ENCODE data around the gene ZPLD1. TPM values are rescaled to one million over a fixed set of nuclear protein-coding genes. Genes with fewer than 3 reads are reported as not detected.

ZPLD1 gene
- total and polyA plus RNA-seq, 7 donors = 0.09 to 0.36 (median 0.27) TPM; not detected in 4

GRCh38 chr3:102505542-102505941, 70.7 kb downstream of the ZPLD1 start:
- Histone ChIP-seq H3K27me3 (no peaks in the 10 kb centered on the region), H3K9me3 (no peaks in the 10 kb centered on the region), H3K4me1 (no peaks in the 10 kb centered on the region), H3K36me3 (no peaks in the 10 kb centered on the region), H3K4me3 (no peak overlapping the region), H3K27ac (no peak overlapping the region)
- WGBS, 2 donors = 55 to 70% methylated on average over 2 of the region's 2 CpGs
- no peak for DNase-seq
- intact Hi-C loops (cut with DNase I) = no loop called here
- TF ChIP-seq POLR2A (IDR thresholded peaks at IDR 0.05) = no peak
- TF ChIP-seq CTCF (IDR thresholded peaks at IDR 0.05) = no peak
- TF ChIP-seq POLR2AphosphoS5 (IDR thresholded peaks at IDR 0.05) = no peak
- no peak for TF ChIP-seq EP300 (IDR thresholded peaks at IDR 0.05)

GRCh38 chr3:102510663-102511062, 75.8 kb downstream of the ZPLD1 start:
- Histone ChIP-seq H3K27ac (no peak overlapping the region), H3K4me1 (no peaks in the 10 kb centered on the region), H3K4me3 (no peak overlapping the region), H3K9me3 (no peaks in the 10 kb centered on the region), H3K36me3 (no peaks in the 10 kb centered on the region), H3K27me3 (no peaks in the 10 kb centered on the region)
- intact Hi-C loops (cut with DNase I) = no loop called here
- WGBS, 2 donors = 75 to 77% methylated on average over 3 of the region's 3 CpGs
- TF ChIP-seq EP300 (IDR thresholded peaks at IDR 0.05) = no peak
- no peak for TF ChIP-seq POLR2A (IDR thresholded peaks at IDR 0.05)
- TF ChIP-seq POLR2AphosphoS5 (IDR thresholded peaks at IDR 0.05) = no peak
- TF ChIP-seq CTCF (IDR thresholded peaks at IDR 0.05) = no peak
- DNase-seq = no peak

GRCh38 chr3:102511168-102511567, 76.4 kb downstream of the ZPLD1 start:
- Histone ChIP-seq H3K4me3 (no peak overlapping the region), H3K27me3 (no peaks in the 10 kb centered on the region), H3K4me1 (no peaks in the 10 kb centered on the region), H3K36me3 (no peaks in the 10 kb centered on the region), H3K27ac (no peak overlapping the region), H3K9me3 (no peaks in the 10 kb centered on the region)
- TF ChIP-seq CTCF (IDR thresholded peaks at IDR 0.05) (no peak), POLR2AphosphoS5 (IDR thresholded peaks at IDR 0.05) (no peak)
- intact Hi-C loops (cut with DNase I) = no loop called here
- WGBS, 2 donors = 58 to 82% methylated on average over 1 of the region's 1 CpG
- no peak for DNase-seq

- no peak for DNase-seq
- WGBS, 2 donors = 76 to 86% methylated on average over 4 of the region's 4 CpGs
- H3K4me3 ChIP-seq = no peak overlapping the region
- H3K27me3 ChIP-seq = no peaks in the 10 kb centered on the region
- H3K27ac ChIP-seq = no peak overlapping the region
- intact Hi-C loops (cut with DNase I) = no loop called here
- H3K9me3 ChIP-seq = no peaks in the 10 kb centered on the region
- no peaks in the 10 kb centered on the region for H3K36me3 ChIP-seq
- H3K4me1 ChIP-seq = no peaks in the 10 kb centered on the region
- TF ChIP-seq POLR2A (IDR thresholded peaks at IDR 0.05) (no peak), POLR2AphosphoS5 (IDR thresholded peaks at IDR 0.05) (no peak), CTCF (IDR thresholded peaks at IDR 0.05) (no peak), EP300 (IDR thresholded peaks at IDR 0.05) (no peak)
Measured at GRCh38 chr3:102511639-102512038, 76.8 kb downstream of the ZPLD1 start.

- WGBS, 2 donors = 41 to 60% methylated on average over 5 of the region's 5 CpGs
- Histone ChIP-seq H3K27ac (no peak overlapping the region), H3K36me3 (no peaks in the 10 kb centered on the region), H3K4me3 (no peak overlapping the region), H3K27me3 (no peaks in the 10 kb centered on the region), H3K9me3 (no peaks in the 10 kb centered on the region), H3K4me1 (no peaks in the 10 kb centered on the region)
- no peak for DNase-seq
- TF ChIP-seq POLR2A (IDR thresholded peaks at IDR 0.05) (no peak), POLR2AphosphoS5 (IDR thresholded peaks at IDR 0.05) (no peak), EP300 (IDR thresholded peaks at IDR 0.05) (no peak)
- intact Hi-C loops (cut with DNase I) = no loop called here
Measured at GRCh38 chr3:102512734-102513504, 78.1 kb downstream of the ZPLD1 start.
